Tibial artery (tissue), 4 donors: ENCODE results near the gene BTN1A1.
A peak's percentile ranks its signal among the peaks of the same experiment; 100 is the strongest.
"Not testable (repeated sequence)": the region's sequence is repeated elsewhere in the genome, so short reads cannot be mapped to it uniquely, and the experiment has no call there.

ENCODE experiments used
- DNase-seq, 2 donors: peaks; one replicate each; pipeline ENCODE4 v3.0.0-alpha.2; 2019
- H3K27ac ChIP-seq, 2 donors: fragments of 200-600 bp; sonication (generic) in 1 of 2; 1 replicate in 1 of 2; 2 replicates in 1 of 2; pipeline ENCODE4 v1.5.1; 2018 to 2019; ENCODE audit warnings: mild to moderate bottlenecking in 1 of 2
- H3K27me3 ChIP-seq, 2 donors: fragments of 200-600 bp; sonication (generic) in 1 of 2; one replicate each; pipeline versions ENCODE4 v1.5.1 to v1.6.0; 2016 to 2019
- H3K36me3 ChIP-seq, 3 donors: fragments of 200-600 bp; sonication (generic) in 2 of 3; one replicate each; pipeline ENCODE4 v1.5.1; 2016 to 2019; ENCODE audit warnings: mild to moderate bottlenecking in 2 of 3
- H3K4me1 ChIP-seq, 4 donors: fragments of 200-600 bp; sonication (generic) in 2 of 4; 1 replicate in 3 of 4; 2 replicates in 1 of 4; pipeline ENCODE4 v1.5.1; 2016 to 2019
- H3K4me3 ChIP-seq, 2 donors: fragments of 200-600 bp; sonication (generic) in 1 of 2; 1 replicate in 1 of 2; 2 replicates in 1 of 2; pipeline ENCODE4 v1.5.1; 2018 to 2019; ENCODE audit warnings: mild to moderate bottlenecking in 2 of 2
- H3K9me3 ChIP-seq, 3 donors: fragments of 200-600 bp; sonication (generic) in 1 of 3; one replicate each; pipeline ENCODE4 v1.5.1; 2016 to 2019
- intact Hi-C: fragments of 100-400 bp; cut with DNase I; formaldehyde crosslinking; loops from one replicate; pipeline ENCODE4 v1.15.0; 2023; ENCODE audit warnings: low total_unique reads
- TF ChIP-seq, protein P1 (sequence below), 2 experiments: fragments of 200-600 bp in 1 of 2; fragments of 450-650 bp in 1 of 2; IDR thresholded peaks; one replicate each; pipeline ENCODE4 v1.5.1; 2017 to 2019; ENCODE audit warnings: antibody characterized with exemption in 2 of 2, mild to moderate bottlenecking in 1 of 2, moderate library complexity in 1 of 2

The BTN1A1 gene

GRCh38 chr6:26543953-26544352 is 43.9 kb downstream of the BTN1A1 start:
- intact Hi-C loops = no loop called here
- Histone ChIP-seq H3K4me1 (peaks cover 0 to 23% (median 11%) of the 10 kb centered on the region in 4 donors), H3K4me3 (no peak overlapping the region), H3K9me3 (no peaks in the 10 kb centered on the region), H3K27ac (no peak overlapping the region), H3K36me3 (peaks cover 26 to 36% (median 32%) of the 10 kb centered on the region in 3 donors), H3K27me3 (no peaks in the 10 kb centered on the region)
- DNase-seq = no peak
- TF ChIP-seq, protein P1, sequence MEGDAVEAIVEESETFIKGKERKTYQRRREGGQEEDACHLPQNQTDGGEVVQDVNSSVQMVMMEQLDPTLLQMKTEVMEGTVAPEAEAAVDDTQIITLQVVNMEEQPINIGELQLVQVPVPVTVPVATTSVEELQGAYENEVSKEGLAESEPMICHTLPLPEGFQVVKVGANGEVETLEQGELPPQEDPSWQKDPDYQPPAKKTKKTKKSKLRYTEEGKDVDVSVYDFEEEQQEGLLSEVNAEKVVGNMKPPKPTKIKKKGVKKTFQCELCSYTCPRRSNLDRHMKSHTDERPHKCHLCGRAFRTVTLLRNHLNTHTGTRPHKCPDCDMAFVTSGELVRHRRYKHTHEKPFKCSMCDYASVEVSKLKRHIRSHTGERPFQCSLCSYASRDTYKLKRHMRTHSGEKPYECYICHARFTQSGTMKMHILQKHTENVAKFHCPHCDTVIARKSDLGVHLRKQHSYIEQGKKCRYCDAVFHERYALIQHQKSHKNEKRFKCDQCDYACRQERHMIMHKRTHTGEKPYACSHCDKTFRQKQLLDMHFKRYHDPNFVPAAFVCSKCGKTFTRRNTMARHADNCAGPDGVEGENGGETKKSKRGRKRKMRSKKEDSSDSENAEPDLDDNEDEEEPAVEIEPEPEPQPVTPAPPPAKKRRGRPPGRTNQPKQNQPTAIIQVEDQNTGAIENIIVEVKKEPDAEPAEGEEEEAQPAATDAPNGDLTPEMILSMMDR (IDR thresholded peaks at IDR 0.05) = peak in 1 of 2 experiments; percentile 19

DNA sequence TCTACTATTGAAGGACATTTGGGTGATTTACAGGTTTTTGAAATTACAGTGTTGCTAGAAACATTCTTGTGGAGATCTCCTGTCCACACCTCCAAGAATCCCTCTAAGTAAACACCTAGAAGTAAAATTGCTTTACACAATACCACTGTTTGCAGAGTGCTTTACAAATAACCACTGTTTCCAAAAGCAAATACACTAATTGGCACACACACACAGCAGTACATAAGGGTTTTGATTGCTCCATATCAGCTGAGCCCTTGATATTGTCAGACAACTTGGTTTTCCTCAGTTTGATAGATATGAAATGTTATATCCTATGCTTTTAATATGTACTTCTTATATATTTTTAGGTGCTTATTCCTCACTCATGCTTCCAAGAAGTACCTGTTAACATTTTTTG is 44.4 kb downstream of the BTN1A1 start:
- TF ChIP-seq, protein P1 (IDR thresholded peaks at IDR 0.05) = no peak
- DNase-seq = no peak
- no peaks in the 10 kb centered on the region for H3K9me3 ChIP-seq
- H3K4me3 ChIP-seq = no peak overlapping the region
- no peaks in the 10 kb centered on the region for H3K27me3 ChIP-seq
- peaks cover 0 to 17% (median 10%) of the 10 kb centered on the region in 4 donors for H3K4me1 ChIP-seq
- intact Hi-C loops = no loop called here
- H3K36me3 ChIP-seq = peaks cover 26 to 36% (median 32%) of the 10 kb centered on the region in 3 donors
- H3K27ac ChIP-seq = no peak overlapping the region

GRCh38 chr6:26545627-26546026 is 45.5 kb downstream of the BTN1A1 start:
- no peak for DNase-seq
- H3K27me3 ChIP-seq = no peaks in the 10 kb centered on the region
- no peaks in the 10 kb centered on the region for H3K9me3 ChIP-seq
- TF ChIP-seq, protein P1 (IDR thresholded peaks at IDR 0.05) = no peak
- peaks cover 0 to 8% (median 3%) of the 10 kb centered on the region in 4 donors for H3K4me1 ChIP-seq
- H3K36me3 ChIP-seq = peaks cover 26 to 32% (median 32%) of the 10 kb centered on the region in 3 donors
- intact Hi-C loops = no loop called here
- H3K4me3 ChIP-seq = no peak overlapping the region
- no peak overlapping the region for H3K27ac ChIP-seq

GRCh38 chr6:26547363-26547762 is 47.3 kb downstream of the BTN1A1 start:
- H3K4me1 ChIP-seq, H3K4me3 ChIP-seq, H3K27me3 ChIP-seq, DNase-seq, intact Hi-C loops, H3K9me3 ChIP-seq, H3K27ac ChIP-seq: not testable (repeated sequence)
- H3K36me3 ChIP-seq = peaks cover 26 to 30% (median 27%) of the 10 kb centered on the region in 3 donors

DNA sequence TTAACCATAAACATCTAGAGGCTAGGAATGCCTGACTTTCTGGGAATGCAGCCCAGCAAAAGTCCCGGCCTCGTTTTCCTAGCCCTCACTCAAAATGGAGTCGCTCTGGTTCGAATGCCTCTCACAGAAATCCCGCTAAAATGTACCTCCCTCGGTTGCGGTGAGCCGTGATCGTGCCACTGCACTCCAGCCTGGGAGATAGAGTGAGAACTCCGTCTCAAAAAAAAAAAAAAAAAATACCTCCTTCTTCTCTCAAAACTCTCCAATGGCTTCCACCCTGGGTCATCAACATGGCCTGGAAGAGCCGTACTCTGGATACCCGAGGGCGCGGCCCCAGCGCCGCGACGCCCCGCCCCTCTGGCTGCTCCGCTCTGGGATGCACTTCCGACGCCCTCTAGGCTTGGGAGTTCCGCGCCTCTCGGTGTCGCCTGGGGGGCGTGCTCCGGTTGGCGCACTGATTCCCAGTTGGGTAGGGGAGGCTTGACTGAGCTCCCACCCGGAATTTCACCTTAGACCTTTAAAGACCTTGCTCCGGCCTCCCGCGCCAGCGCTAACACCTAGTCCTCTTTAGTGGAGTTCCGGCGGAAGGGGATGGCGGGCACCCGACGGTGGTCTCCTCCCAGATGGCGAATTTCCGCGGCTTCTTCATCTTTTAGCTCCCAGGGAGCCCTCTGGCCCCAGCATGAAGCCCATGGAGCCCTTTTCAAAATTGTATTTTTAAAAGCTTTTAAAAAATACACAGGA is 50.3 kb downstream of the BTN1A1 start:
- Histone ChIP-seq H3K4me3 (peak overlapping the region; percentile 46 to 51), H3K36me3 (peaks cover 6 to 14% (median 9%) of the 10 kb centered on the region in 3 donors), H3K27me3 (no peaks in the 10 kb centered on the region), H3K27ac (peak overlapping the region in 1 of 2 donors; percentile 40), H3K4me1 (peaks cover 0 to 18% (median 5%) of the 10 kb centered on the region in 4 donors), H3K9me3 (no peaks in the 10 kb centered on the region)
- peak in 1 of 2 donors; percentile 77 for DNase-seq
- intact Hi-C loops = no loop called here
- TF ChIP-seq, protein P1 (IDR thresholded peaks at IDR 0.05) = no peak

DNA sequence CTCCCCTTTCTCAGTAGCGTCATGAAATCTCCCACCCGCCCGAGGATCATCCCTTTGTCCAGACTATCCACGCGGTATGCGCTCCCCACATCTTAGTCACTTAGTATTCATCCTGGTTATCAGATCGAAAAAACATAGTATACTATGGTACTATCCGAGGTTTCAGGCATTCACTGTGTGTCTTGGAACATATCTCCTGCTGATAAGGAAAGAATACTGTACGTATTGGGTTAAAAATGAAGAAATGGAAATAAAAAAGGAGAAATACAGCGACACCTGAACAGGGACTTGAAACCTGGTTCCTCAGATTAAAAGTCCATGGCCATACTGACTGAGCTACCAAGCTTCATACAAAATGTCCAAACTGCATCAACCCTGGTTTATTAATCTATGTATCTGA is 52.1 kb downstream of the BTN1A1 start:
- H3K4me3 ChIP-seq = no peak overlapping the region
- no peak for DNase-seq
- no peaks in the 10 kb centered on the region for H3K27me3 ChIP-seq
- H3K36me3 ChIP-seq = no peaks in the 10 kb centered on the region
- no peaks in the 10 kb centered on the region for H3K9me3 ChIP-seq
- TF ChIP-seq, protein P1 (IDR thresholded peaks at IDR 0.05) = no peak
- no peak overlapping the region for H3K27ac ChIP-seq
- peaks cover 0 to 18% (median 5%) of the 10 kb centered on the region in 4 donors for H3K4me1 ChIP-seq
- intact Hi-C loops = no loop called here
